SJCRH30 (cell line): ENCODE measurements around the gene PGAM1. TPM values are rescaled to one million over a fixed set of nuclear protein-coding genes. Genes with fewer than 3 reads are reported as not detected.

Experiments
- DNase-seq, 2 experiments: peaks; one replicate each; pipeline ENCODE4 v3.0.0-alpha.2; 2015 to 2020
- H3K27ac ChIP-seq: fragments of 250-450 bp; sonication (Bioruptor Pico); 2 replicates; pipeline ENCODE4 v1.5.1; 2020; ENCODE audit warnings: mild to moderate bottlenecking, moderate library complexity
- H3K27me3 ChIP-seq: fragments of 250-450 bp; sonication (Bioruptor Pico); 2 replicates; pipeline ENCODE4 v1.5.1; 2020; ENCODE audit warnings: mild to moderate bottlenecking, moderate library complexity
- H3K36me3 ChIP-seq: fragments of 250-450 bp; sonication (Bioruptor Pico); 2 replicates; pipeline ENCODE4 v1.5.1; 2020; ENCODE audit warnings: mild to moderate bottlenecking, moderate library complexity
- H3K4me1 ChIP-seq: fragments of 250-450 bp; sonication (Bioruptor Pico); 2 replicates; pipeline ENCODE4 v1.5.1; 2020; ENCODE audit warnings: mild to moderate bottlenecking, moderate library complexity
- H3K4me3 ChIP-seq: fragments of 250-450 bp; sonication (Bioruptor Pico); 2 replicates; pipeline ENCODE4 v1.5.1; 2020; ENCODE audit warnings: mild to moderate bottlenecking, moderate library complexity
- H3K9me3 ChIP-seq: fragments of 250-450 bp; sonication (Bioruptor Pico); replicated peaks from 2 replicates; pipeline ENCODE4 v1.5.1; 2020; ENCODE audit warnings: mild to moderate bottlenecking, moderate library complexity
- total RNA-seq: library from RNA; depleted of rRNA; stranded (reverse); fragments of >200 nt; shearing (Covaris generic); gene quantifications from 2 replicates; pipeline ENCODE4 v1.2.3, GENCODE V29; 2014

The PGAM1 gene
- total RNA-seq, 1 experiment from 2014 or later = 515 TPM

DNA sequence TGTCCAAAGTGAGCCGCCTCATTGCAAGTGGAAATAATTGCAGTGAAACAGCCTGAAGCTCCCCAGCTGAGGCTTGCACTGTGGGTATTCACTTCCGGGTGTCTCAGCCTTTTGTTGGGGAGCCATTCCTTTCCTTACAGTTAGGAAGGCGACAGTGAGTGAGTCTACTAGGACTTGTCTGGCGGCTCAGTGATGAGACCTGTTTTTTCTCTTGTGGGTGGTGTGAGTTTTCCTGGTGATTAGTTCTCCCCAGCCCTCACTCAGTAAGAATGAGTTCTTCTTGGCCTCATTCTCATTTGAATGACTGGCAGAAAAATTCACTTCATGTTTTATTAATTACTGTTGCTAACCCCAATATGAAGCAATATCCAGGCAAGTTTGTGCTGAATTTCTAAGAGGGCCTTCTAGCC, 2.6 kb downstream of the PGAM1 start:
- H3K4me3 ChIP-seq = no peak overlapping the region
- no peak overlapping the region for H3K27ac ChIP-seq

GRCh38 chr10:97434055-97434454, 8.1 kb downstream of the PGAM1 start:
- Histone ChIP-seq H3K27ac (no peak overlapping the region), H3K4me1 (no peaks in the 10 kb centered on the region), H3K27me3 (no peaks in the 10 kb centered on the region), H3K4me3 (no peak overlapping the region), H3K36me3 (peaks cover 71% of the 10 kb centered on the region), H3K9me3 (no peaks in the 10 kb centered on the region)
- no peak for DNase-seq

More for the DNA sequence above, 2.6 kb downstream of the PGAM1 start:
- Histone ChIP-seq H3K36me3 (peaks cover 45% of the 10 kb centered on the region), H3K4me1 (peaks cover 7% of the 10 kb centered on the region; the same call in 1 of the 2 replicates), H3K9me3 (no peaks in the 10 kb centered on the region), H3K27me3 (no peaks in the 10 kb centered on the region)
- no peak for DNase-seq

DNA sequence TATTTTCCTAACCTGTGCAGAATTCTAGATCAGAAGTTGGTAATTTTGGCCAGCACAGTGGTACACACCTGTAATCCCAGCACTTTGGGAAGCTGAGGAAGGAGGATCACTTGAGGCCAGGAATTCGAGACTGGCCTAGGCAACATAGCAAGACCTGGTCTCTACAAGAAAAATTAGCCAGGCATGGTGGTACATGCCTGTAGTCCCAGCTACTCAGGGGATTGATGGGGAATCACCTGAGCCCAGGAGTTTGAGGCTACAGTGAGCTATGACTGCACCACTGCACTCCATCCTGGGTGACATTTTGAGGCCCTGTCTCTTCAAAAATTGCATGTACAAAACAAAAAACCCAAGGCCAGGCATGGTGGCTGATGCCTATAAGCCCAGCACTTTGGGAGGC, 8.6 kb downstream of the PGAM1 start:
- H3K27ac ChIP-seq = no peak overlapping the region
- H3K4me3 ChIP-seq = no peak overlapping the region
- H3K27me3 ChIP-seq = no peaks in the 10 kb centered on the region
- H3K4me1 ChIP-seq = no peaks in the 10 kb centered on the region
- no peak for DNase-seq
- H3K9me3 ChIP-seq = no peaks in the 10 kb centered on the region
- peaks cover 72% of the 10 kb centered on the region for H3K36me3 ChIP-seq

- Histone ChIP-seq H3K36me3 (peaks cover 73% of the 10 kb centered on the region), H3K27ac (no peak overlapping the region), H3K4me3 (no peak overlapping the region), H3K9me3 (no peaks in the 10 kb centered on the region), H3K27me3 (no peaks in the 10 kb centered on the region), H3K4me1 (no peaks in the 10 kb centered on the region)
- no peak for DNase-seq
Measured at GRCh38 chr10:97435211-97435610, 9.2 kb downstream of the PGAM1 start.

DNA sequence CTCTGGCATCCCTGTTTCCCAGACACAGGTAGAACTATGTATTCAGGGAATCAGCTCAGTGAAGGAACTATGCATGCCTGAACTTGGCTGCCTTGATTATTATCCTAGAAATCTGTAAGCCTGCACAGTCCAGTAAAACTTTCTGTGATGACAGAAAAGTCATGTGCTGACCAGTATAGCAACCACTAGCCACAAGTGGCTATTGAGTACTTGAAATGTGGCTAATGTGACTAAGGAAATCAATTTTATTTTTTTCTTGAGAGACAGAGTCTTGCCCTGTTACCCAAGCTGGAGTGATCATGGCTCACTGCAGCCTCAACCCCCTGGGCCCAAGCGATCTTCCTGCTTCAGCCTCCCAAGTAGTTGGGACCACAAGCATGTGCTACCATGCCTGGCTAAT, 16.3 kb downstream of the PGAM1 start:
- Histone ChIP-seq H3K36me3 (peaks cover 36% of the 10 kb centered on the region), H3K9me3 (no peaks in the 10 kb centered on the region), H3K27ac (no peak overlapping the region), H3K4me3 (no peak overlapping the region), H3K4me1 (no peaks in the 10 kb centered on the region), H3K27me3 (no peaks in the 10 kb centered on the region)
- DNase-seq = no peak

GRCh38 chr10:97444212-97444611, 18.2 kb downstream of the PGAM1 start:
- H3K27me3 ChIP-seq = no peaks in the 10 kb centered on the region
- no peaks in the 10 kb centered on the region for H3K9me3 ChIP-seq
- no peak overlapping the region for H3K4me3 ChIP-seq
- H3K27ac ChIP-seq = no peak overlapping the region
- peaks cover 20% of the 10 kb centered on the region for H3K36me3 ChIP-seq
- H3K4me1 ChIP-seq = no peaks in the 10 kb centered on the region
- no peak for DNase-seq

GRCh38 chr10:97445357-97445721, 19.3 kb downstream of the PGAM1 start:
- Histone ChIP-seq H3K4me1 (no peaks in the 10 kb centered on the region), H3K27ac (peak overlapping the region; percentile 5; the same call in 1 of the 2 replicates), H3K36me3 (peaks cover 10% of the 10 kb centered on the region), H3K9me3 (no peaks in the 10 kb centered on the region), H3K27me3 (no peaks in the 10 kb centered on the region), H3K4me3 (peak overlapping the region; percentile 92)
- DNase-seq = peak in 1 of 2 experiments; percentile 25

- peak; percentile 94 to 97 for DNase-seq
- no peaks in the 10 kb centered on the region for H3K27me3 ChIP-seq
- peak within 1 kb of the TSS; percentile 49 for H3K27ac ChIP-seq
Measured at GRCh38 chr10:97445722-97446639, 20.0 kb downstream of the PGAM1 start, which contains the start of the genes EXOSC1 and ZDHHC16. EXOSC1 (minus strand) TSS chr10:97446006; CDS start chr10:97445985, 21 bp downstream. ZDHHC16 (plus strand) TSS chr10:97446175; CDS start chr10:97451676, 5,501 bp downstream.

GRCh38 chr10:97450828-97451227, 24.8 kb downstream of the PGAM1 start:
- no peaks in the 10 kb centered on the region for H3K9me3 ChIP-seq
- peaks cover 46% of the 10 kb centered on the region for H3K36me3 ChIP-seq
- H3K4me3 ChIP-seq = no peak overlapping the region
- no peaks in the 10 kb centered on the region for H3K4me1 ChIP-seq
- H3K27ac ChIP-seq = no peak overlapping the region
- H3K27me3 ChIP-seq = no peaks in the 10 kb centered on the region
- no peak for DNase-seq

More at GRCh38 chr10:97445722-97446639, 20.0 kb downstream of the PGAM1 start, which contains the start of the genes EXOSC1 and ZDHHC16:
- H3K9me3 ChIP-seq = no peaks in the 10 kb centered on the region
- H3K36me3 ChIP-seq = peaks cover 7% of the 10 kb centered on the region
- peak within 1 kb of the TSS; percentile 92 for H3K4me3 ChIP-seq
- H3K4me1 ChIP-seq = no peaks in the 10 kb centered on the region

GRCh38 chr10:97451605-97452004, 25.6 kb downstream of the PGAM1 start:
- no peaks in the 10 kb centered on the region for H3K27me3 ChIP-seq
- H3K4me3 ChIP-seq = no peak overlapping the region
- no peak for DNase-seq
- peaks cover 53% of the 10 kb centered on the region for H3K36me3 ChIP-seq
- H3K9me3 ChIP-seq = no peaks in the 10 kb centered on the region
- H3K4me1 ChIP-seq = no peaks in the 10 kb centered on the region
- H3K27ac ChIP-seq = no peak overlapping the region

DNA sequence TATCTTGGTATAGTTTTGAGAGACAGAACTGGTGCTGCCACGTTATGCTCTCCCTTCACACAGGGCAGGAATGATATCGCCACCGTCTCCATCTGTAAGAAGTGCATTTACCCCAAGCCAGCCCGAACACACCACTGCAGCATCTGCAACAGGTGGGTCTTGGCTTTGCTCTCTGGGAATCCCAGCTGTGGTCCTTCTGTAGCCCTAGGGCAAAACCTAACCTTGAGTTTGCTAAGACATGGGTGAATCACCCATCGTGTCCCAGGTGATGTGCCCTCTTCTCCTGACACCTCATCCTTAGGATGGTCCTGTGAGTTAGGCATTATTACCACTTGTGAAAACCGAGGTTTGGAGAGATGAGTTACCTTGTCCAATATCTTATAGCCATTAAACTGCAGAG, 26.4 kb downstream of the PGAM1 start:
- H3K4me1 ChIP-seq = no peaks in the 10 kb centered on the region
- H3K4me3 ChIP-seq = no peak overlapping the region
- no peak overlapping the region for H3K27ac ChIP-seq
- no peaks in the 10 kb centered on the region for H3K27me3 ChIP-seq
- H3K36me3 ChIP-seq = peaks cover 57% of the 10 kb centered on the region
- DNase-seq = no peak
- no peaks in the 10 kb centered on the region for H3K9me3 ChIP-seq

- peak in 1 of 2 experiments; percentile 41 for DNase-seq
- Histone ChIP-seq H3K36me3 (peaks cover 77% of the 10 kb centered on the region), H3K9me3 (no peaks in the 10 kb centered on the region), H3K27me3 (no peaks in the 10 kb centered on the region), H3K27ac (no peak overlapping the region), H3K4me1 (no peaks in the 10 kb centered on the region), H3K4me3 (no peak overlapping the region)
Measured at GRCh38 chr10:97454330-97455036, 28.5 kb downstream of the PGAM1 start.

DNA sequence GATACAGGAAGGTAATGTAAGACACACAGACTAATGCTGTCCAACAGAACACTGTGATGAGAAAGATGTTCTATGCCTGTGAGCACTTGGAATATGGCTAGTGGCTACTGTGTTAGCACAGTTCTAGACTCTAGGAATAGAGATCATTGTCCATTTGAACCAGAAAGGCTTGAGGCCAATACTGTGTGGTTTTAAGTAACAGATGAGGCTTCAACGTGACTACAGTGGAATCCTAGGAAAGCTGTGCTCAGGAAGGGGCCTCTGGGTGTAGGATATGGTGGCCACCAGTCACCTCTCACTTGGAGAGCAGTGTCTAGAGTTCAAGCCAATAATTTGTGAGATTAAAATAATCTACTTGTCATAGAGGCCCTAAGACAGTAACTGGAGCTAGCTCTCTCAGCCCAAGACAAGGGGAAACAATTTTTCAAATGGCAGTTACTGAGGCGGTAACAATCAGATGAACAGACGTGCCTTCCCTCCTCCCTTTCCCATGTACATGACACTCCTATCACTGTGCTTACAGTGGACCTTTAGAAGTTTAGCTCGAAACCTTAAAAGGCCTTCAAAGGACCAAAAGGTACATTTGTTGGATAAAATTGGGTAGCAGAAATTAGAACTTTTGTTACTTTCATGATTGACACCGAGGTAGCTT, 30.2 kb downstream of the PGAM1 start:
- H3K4me1 ChIP-seq = no peaks in the 10 kb centered on the region
- H3K9me3 ChIP-seq = no peaks in the 10 kb centered on the region
- H3K4me3 ChIP-seq = no peak overlapping the region
- peaks cover 83% of the 10 kb centered on the region for H3K36me3 ChIP-seq
- no peaks in the 10 kb centered on the region for H3K27me3 ChIP-seq
- H3K27ac ChIP-seq = no peak overlapping the region
- DNase-seq = no peak

- DNase-seq = no peak
- Histone ChIP-seq H3K27me3 (no peaks in the 10 kb centered on the region), H3K27ac (no peak overlapping the region), H3K4me1 (no peaks in the 10 kb centered on the region), H3K4me3 (no peak overlapping the region), H3K9me3 (no peaks in the 10 kb centered on the region), H3K36me3 (peaks cover 86% of the 10 kb centered on the region)
Measured at GRCh38 chr10:97456686-97457065, 30.7 kb downstream of the PGAM1 start.

- DNase-seq = no peak
- Histone ChIP-seq H3K36me3 (peaks cover 87% of the 10 kb centered on the region), H3K4me3 (no peak overlapping the region), H3K9me3 (no peaks in the 10 kb centered on the region), H3K4me1 (peaks cover 5% of the 10 kb centered on the region), H3K27me3 (no peaks in the 10 kb centered on the region), H3K27ac (no peak overlapping the region)
Measured at GRCh38 chr10:97459111-97459510, 33.1 kb downstream of the PGAM1 start.
